K562 (cell line): ENCODE results near the gene TMEM208.

Experiments
- MAFK ChIP-seq: IDR thresholded peaks from 2 replicates; pipeline ENCODE4 v1.6.1; 2011; ENCODE audit warnings: low read length, improper control_type of control experiment
- PRPF4 ChIP-seq: fragments of 200-400 bp; formaldehyde crosslinking; IDR thresholded peaks from one replicate; pipeline ENCODE4 v1.6.1; 2017; ENCODE audit warnings: low read length, low read depth, mild to moderate bottlenecking; ENCODE audit not compliant: insufficient read depth, poor library complexity, severe bottlenecking
- SMARCE1 ChIP-seq: fragments of 450-650 bp; IDR thresholded peaks from 2 replicates; pipeline ENCODE4 v1.7.1; 2016; ENCODE audit warnings: mild to moderate bottlenecking
- YY1 ChIP-seq, 3 experiments: IDR thresholded peaks; 2 replicates each; pipeline ENCODE4 v1.6.1; 2011; ENCODE audit warnings: low read length in 2 of 3, mild to moderate bottlenecking in 2 of 3, moderate library complexity in 2 of 3, borderline replicate concordance in 1 of 3, control low read depth in 1 of 3, low read depth in 1 of 3; ENCODE audit not compliant: insufficient read depth in 3 of 3, insufficient replicate concordance in 2 of 3, control insufficient read depth in 1 of 3, insufficient read length in 1 of 3; ENCODE audit errors: extremely low read depth in 1 of 3
- ZBTB1 ChIP-seq: sonication (generic); formaldehyde crosslinking; IDR thresholded peaks from 2 replicates; pipeline ENCODE4 v1.8.1; 2023; ENCODE audit warnings: missing genetic modification reagents, low read depth, mild to moderate bottlenecking, borderline replicate concordance
- ZNF384 ChIP-seq: IDR thresholded peaks from 2 replicates; pipeline ENCODE4 v1.6.1; 2012; ENCODE audit warnings: low read depth, low read length, improper control_type of control experiment
- TF ChIP-seq, protein P1 (sequence below): fragments of 450-650 bp; formaldehyde crosslinking; IDR thresholded peaks from 2 replicates; pipeline ENCODE4 v1.4.0; 2022; ENCODE audit warnings: missing genetic modification characterization
- TF ChIP-seq, protein P2 (sequence below): sonication (generic); formaldehyde crosslinking; IDR thresholded peaks from 2 replicates; pipeline ENCODE4 v1.8.1; 2023; ENCODE audit warnings: mild to moderate bottlenecking, missing genetic modification reagents
- TF ChIP-seq, protein P3 (sequence below): sonication (generic); formaldehyde crosslinking; IDR thresholded peaks from 2 replicates; pipeline ENCODE4 v1.9.0; 2022; ENCODE audit warnings: mild to moderate bottlenecking, missing genetic modification reagents

DNA sequence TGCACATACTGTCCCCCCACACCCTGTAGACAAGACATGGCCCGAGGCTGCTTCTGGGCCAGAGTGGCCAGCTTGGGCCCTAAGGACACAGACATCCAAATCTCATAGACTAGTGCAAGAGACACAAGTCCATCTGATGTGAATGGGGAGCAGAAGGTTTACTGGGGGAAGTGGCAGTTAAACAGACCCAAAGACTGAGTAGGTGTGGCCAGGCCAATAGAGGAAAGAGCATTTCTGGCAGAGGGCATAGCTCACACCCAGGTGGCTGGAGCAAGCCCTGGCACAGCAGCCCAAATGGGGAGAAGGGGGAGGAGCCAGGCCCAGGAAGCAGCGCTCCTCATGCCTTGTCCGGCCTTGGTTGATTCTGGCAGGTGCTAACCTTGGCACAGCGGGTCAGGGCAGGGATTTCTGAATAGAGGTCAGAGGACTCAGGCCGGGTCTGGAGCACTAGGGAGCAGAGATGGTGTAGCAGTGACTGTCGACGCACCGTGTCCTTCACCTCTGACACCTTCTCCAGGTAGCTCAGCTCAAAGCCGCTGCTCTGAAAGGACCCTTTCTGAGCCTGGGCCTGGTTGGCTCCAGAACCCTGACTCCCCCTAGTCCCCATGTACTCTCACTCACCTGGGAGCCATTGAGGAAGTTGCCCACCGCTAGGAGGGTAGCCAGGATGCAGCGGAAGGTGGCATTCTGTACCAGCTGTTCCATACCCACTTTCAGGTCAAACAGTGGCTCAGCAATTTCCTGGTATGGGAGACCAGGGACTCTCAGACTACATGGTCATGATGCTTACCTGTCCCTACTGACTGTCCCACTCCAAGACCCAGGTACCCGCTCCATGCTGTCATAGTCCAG is 4.1 kb downstream of the TMEM208 start:
- TF ChIP-seq, protein P1, sequence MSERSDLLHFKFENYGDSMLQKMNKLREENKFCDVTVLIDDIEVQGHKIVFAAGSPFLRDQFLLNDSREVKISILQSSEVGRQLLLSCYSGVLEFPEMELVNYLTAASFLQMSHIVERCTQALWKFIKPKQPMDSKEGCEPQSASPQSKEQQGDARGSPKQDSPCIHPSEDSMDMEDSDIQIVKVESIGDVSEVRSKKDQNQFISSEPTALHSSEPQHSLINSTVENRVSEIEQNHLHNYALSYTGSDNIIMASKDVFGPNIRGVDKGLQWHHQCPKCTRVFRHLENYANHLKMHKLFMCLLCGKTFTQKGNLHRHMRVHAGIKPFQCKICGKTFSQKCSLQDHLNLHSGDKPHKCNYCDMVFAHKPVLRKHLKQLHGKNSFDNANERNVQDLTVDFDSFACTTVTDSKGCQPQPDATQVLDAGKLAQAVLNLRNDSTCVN, result no peak
- TF ChIP-seq SMARCE1, result no peak
- TF ChIP-seq YY1 (IDR thresholded peaks at IDR 0.05; ENCODE audit: borderline replicate concordance in 1 of 3, control insufficient read depth in 1 of 3, extremely low read depth in 1 of 3, insufficient read depth in 3 of 3, insufficient read length in 1 of 3, insufficient replicate concordance in 2 of 3, low read depth in 1 of 3, low read length in 2 of 3), result no peak
- no peak for TF ChIP-seq PRPF4
- TF ChIP-seq, protein P2, sequence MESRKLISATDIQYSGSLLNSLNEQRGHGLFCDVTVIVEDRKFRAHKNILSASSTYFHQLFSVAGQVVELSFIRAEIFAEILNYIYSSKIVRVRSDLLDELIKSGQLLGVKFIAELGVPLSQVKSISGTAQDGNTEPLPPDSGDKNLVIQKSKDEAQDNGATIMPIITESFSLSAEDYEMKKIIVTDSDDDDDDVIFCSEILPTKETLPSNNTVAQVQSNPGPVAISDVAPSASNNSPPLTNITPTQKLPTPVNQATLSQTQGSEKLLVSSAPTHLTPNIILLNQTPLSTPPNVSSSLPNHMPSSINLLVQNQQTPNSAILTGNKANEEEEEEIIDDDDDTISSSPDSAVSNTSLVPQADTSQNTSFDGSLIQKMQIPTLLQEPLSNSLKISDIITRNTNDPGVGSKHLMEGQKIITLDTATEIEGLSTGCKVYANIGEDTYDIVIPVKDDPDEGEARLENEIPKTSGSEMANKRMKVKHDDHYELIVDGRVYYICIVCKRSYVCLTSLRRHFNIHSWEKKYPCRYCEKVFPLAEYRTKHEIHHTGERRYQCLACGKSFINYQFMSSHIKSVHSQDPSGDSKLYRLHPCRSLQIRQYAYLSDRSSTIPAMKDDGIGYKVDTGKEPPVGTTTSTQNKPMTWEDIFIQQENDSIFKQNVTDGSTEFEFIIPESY, result no peak
- no peak for TF ChIP-seq MAFK
- TF ChIP-seq, protein P3, sequence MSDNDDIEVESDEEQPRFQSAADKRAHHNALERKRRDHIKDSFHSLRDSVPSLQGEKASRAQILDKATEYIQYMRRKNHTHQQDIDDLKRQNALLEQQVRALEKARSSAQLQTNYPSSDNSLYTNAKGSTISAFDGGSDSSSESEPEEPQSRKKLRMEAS (CRISPR knock-in tag), result no peak
- no peak for TF ChIP-seq ZBTB1
- TF ChIP-seq ZNF384, result no peak
